GM10266 (cell line): Measurements from ENCODE around the gene KITLG.

Experiments
- DNase-seq: peaks from one replicate; pipeline ENCODE4 v3.0.0; 2012; ENCODE audit errors: extremely low spot score
- CTCF ChIP-seq: IDR thresholded peaks from 2 replicates; pipeline ENCODE4 v1.5.1; 2012; ENCODE audit warnings: mild to moderate bottlenecking, low read depth; ENCODE audit not compliant: control insufficient read depth, insufficient read depth; ENCODE audit errors: missing control alignments

Gene KITLG

DNA sequence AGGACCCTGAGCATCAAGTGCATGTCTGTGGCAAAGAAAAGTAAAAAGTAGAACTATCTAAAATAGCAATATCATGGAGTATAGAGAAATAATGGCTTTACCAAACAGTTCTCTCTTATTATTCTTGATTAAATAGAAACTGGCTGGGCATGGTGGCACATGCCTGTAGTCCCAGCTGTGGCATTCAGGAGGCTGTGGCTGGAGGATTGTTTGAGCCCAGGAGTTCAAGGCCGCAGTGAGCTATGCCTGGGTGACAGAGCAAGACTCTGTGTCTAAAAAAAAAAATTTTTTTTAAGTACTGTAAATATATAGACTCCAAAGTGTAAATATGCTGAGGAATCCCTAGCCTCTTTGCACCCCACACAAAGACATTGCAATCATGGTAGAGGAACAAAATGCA lies 121.9 kb downstream of the KITLG start:
- no peak for TF ChIP-seq CTCF
- DNase-seq, result no peak

DNA sequence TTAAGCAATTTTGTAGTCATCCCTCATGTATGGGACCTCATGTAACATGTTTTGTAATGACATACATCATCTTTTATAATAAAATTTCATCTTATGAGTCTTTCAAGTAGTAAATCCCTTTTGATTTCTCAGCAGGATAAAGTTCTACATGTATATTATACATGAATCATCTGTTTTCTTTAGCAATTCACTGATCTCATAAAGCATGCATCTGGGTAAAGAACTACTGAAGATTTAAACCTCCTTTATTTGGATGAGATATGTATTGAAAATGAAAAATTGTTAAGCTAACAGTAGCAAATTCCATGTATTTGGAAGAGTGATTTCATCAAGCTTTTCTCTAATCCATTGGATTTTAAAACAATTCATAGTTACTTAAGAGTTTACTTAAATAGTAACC lies 126.9 kb downstream of the KITLG start:
- no peak for TF ChIP-seq CTCF
- DNase-seq, result no peak

DNA sequence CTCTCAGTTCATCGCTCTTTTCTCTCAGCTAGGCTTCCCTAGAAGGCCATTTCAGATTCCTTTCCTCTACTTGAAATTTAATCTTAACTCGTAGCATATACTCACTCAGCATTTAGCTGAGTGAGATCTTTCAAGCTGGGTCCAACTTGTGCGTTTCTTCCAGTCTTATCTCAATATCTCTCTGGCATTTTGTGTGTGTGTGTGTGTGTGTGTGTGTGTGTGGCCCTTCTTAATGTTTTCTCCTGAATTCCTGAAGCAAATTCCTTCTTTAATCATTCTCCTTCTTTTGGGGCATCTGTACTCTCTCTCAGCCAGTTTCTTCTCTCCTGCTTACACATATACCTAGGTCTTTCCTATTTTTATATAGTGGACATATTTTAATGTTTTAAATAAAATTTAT lies 129.1 kb downstream of the KITLG start:
- no peak for TF ChIP-seq CTCF
- DNase-seq, result no peak

GRCh38 chr12:88450136-88450535 lies 130.1 kb downstream of the KITLG start:
- DNase-seq, result no peak
- no peak for TF ChIP-seq CTCF

GRCh38 chr12:88448337-88448915 lies 131.8 kb downstream of the KITLG start:
- no peak for DNase-seq
- no peak for TF ChIP-seq CTCF

DNA sequence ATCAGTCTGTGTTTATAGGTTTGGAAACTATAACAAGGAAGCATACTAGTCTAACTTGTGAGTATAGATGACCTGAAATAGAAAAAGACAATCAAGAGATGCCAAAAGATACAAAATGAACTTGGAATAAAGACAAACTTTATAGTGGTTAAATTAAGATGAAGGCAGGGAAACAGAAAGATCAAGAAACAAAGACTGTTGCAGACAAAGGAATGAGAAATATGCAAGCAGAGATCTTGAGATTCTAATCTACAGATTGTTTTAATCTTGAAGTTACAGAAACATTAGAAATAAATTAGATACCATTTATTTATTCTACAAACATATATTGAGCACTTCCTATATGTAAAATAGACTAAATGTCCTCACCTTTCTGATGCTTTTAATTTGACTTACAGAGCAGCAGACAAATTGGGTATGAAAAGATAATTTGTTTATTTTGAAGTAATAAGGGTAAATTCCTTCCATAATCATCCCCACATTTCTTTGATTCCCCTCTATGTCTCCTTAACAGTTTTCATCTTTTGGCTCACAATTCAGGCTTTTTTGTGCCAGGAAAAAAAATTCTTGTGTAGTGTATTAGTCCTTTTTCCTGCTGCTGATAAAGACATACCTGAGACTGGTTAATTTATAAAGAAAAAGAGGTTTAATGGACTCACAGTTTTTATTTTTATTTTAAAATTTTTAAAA lies 134.4 kb downstream of the KITLG start:
- no peak for TF ChIP-seq CTCF
- DNase-seq, result no peak

DNA sequence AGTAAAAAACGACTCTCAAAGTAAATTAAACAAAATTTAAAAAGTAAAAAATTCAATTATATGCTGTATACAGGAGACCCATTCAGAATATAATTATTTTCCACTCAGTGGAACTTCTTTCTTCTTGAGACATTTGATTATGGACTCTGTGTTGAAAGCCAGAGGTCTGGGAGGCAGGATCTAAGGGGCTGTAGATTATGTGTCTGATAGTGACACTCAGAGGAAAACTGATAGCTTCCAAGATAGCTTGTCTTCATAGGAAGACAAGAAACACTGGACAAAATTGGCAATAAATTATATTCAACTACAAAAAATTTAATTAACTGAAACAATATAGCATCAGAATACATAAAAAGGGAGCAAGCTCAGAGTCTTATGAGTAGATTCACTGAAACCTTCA lies 135.8 kb downstream of the KITLG start:
- no peak for TF ChIP-seq CTCF
- DNase-seq, result no peak
